ENCODE data around the gene DFFB. TPM values are rescaled to one million over a fixed set of nuclear protein-coding genes. Genes with fewer than 3 reads are reported as not detected.

Gene DFFB
- total RNA-seq, 2 donors from 2014 or later: 4.5 to 10.7 TPM

- H3K27me3 ChIP-seq: no peaks in the 10 kb centered on the region
Measured at GRCh38 chr1:3819771-3820200, 37.5 kb upstream of the DFFB start.

GRCh38 chr1:3820316-3820715, 37.0 kb upstream of the DFFB start:
- H3K9ac ChIP-seq (ENCODE audit: low read depth in 2 of 2, low read length in 2 of 2): no peak overlapping the region
- TF ChIP-seq, protein P1, sequence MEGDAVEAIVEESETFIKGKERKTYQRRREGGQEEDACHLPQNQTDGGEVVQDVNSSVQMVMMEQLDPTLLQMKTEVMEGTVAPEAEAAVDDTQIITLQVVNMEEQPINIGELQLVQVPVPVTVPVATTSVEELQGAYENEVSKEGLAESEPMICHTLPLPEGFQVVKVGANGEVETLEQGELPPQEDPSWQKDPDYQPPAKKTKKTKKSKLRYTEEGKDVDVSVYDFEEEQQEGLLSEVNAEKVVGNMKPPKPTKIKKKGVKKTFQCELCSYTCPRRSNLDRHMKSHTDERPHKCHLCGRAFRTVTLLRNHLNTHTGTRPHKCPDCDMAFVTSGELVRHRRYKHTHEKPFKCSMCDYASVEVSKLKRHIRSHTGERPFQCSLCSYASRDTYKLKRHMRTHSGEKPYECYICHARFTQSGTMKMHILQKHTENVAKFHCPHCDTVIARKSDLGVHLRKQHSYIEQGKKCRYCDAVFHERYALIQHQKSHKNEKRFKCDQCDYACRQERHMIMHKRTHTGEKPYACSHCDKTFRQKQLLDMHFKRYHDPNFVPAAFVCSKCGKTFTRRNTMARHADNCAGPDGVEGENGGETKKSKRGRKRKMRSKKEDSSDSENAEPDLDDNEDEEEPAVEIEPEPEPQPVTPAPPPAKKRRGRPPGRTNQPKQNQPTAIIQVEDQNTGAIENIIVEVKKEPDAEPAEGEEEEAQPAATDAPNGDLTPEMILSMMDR (IDR thresholded peaks at IDR 0.05): no peak
- no peaks in the 10 kb centered on the region for H3K9me3 ChIP-seq
- H3K27me3 ChIP-seq: no peaks in the 10 kb centered on the region
- H3K27ac ChIP-seq: no peak overlapping the region
- intact Hi-C loops (cut with DNase I): no loop called here
- no peaks in the 10 kb centered on the region for H3K4me1 ChIP-seq
- H3K4me3 ChIP-seq: no peak overlapping the region
- no peak for DNase-seq
- H3K36me3 ChIP-seq: no peaks in the 10 kb centered on the region

More at GRCh38 chr1:3819771-3820200, 37.5 kb upstream of the DFFB start:
- intact Hi-C loops (cut with DNase I): no loop called here
- Histone ChIP-seq H3K27ac (no peak overlapping the region), H3K36me3 (no peaks in the 10 kb centered on the region), H3K9ac (ENCODE audit: low read depth in 2 of 2, low read length in 2 of 2) (no peak overlapping the region), H3K4me1 (no peaks in the 10 kb centered on the region), H3K4me3 (no peak overlapping the region), H3K9me3 (no peaks in the 10 kb centered on the region)
- TF ChIP-seq, protein P1 (IDR thresholded peaks at IDR 0.05): no peak
- no peak for DNase-seq

DNA sequence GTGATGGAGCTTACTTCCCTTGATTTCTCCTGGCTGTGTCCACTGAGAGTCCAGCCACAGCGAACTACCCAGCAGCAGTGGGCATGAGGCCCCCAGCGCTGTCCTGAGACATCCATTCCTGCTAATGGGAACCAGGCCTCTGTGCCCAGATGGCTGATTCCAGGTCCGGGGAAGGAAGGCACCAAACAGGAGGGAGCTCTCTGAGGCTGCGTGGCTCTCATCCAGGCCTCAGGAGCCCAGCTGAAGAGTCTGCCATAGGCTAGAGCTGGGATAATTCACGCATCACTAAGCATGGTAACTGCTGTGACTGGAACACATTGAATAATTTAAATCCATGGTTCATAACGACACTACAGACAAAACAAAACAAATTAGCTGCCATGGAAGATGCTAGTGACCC, 36.3 kb upstream of the DFFB start:
- Histone ChIP-seq H3K4me3 (no peak overlapping the region), H3K27me3 (no peaks in the 10 kb centered on the region), H3K9ac (ENCODE audit: low read depth in 2 of 2, low read length in 2 of 2) (no peak overlapping the region), H3K4me1 (no peaks in the 10 kb centered on the region), H3K36me3 (no peaks in the 10 kb centered on the region), H3K9me3 (no peaks in the 10 kb centered on the region), H3K27ac (no peak overlapping the region)
- TF ChIP-seq, protein P1 (IDR thresholded peaks at IDR 0.05): no peak
- intact Hi-C loops (cut with DNase I): no loop called here
- no peak for DNase-seq

GRCh38 chr1:3821447-3821846, 35.8 kb upstream of the DFFB start:
- Histone ChIP-seq H3K36me3 (no peaks in the 10 kb centered on the region), H3K4me1 (no peaks in the 10 kb centered on the region), H3K27ac (no peak overlapping the region), H3K9me3 (no peaks in the 10 kb centered on the region), H3K9ac (ENCODE audit: low read depth in 2 of 2, low read length in 2 of 2) (no peak overlapping the region), H3K4me3 (no peak overlapping the region), H3K27me3 (no peaks in the 10 kb centered on the region)
- intact Hi-C loops (cut with DNase I): no loop called here
- TF ChIP-seq, protein P1 (IDR thresholded peaks at IDR 0.05): no peak
- no peak for DNase-seq

- H3K27ac ChIP-seq: no peak overlapping the region
- no peaks in the 10 kb centered on the region for H3K4me1 ChIP-seq
- no peaks in the 10 kb centered on the region for H3K36me3 ChIP-seq
- intact Hi-C loops (cut with DNase I): no loop called here
- DNase-seq: no peak
- H3K9me3 ChIP-seq: no peaks in the 10 kb centered on the region
- H3K4me3 ChIP-seq: no peak overlapping the region
- H3K27me3 ChIP-seq: no peaks in the 10 kb centered on the region
- H3K9ac ChIP-seq (ENCODE audit: low read depth in 2 of 2, low read length in 2 of 2): no peak overlapping the region
- TF ChIP-seq, protein P1 (IDR thresholded peaks at IDR 0.05): no peak
Measured at GRCh38 chr1:3821908-3822307, 35.4 kb upstream of the DFFB start.

GRCh38 chr1:3822421-3822820, 34.9 kb upstream of the DFFB start:
- H3K4me3 ChIP-seq: no peak overlapping the region
- no peaks in the 10 kb centered on the region for H3K36me3 ChIP-seq
- TF ChIP-seq, protein P1 (IDR thresholded peaks at IDR 0.05): no peak
- H3K4me1 ChIP-seq: no peaks in the 10 kb centered on the region
- H3K27ac ChIP-seq: no peak overlapping the region
- H3K9ac ChIP-seq (ENCODE audit: low read depth in 2 of 2, low read length in 2 of 2): no peak overlapping the region
- no peak for DNase-seq
- H3K27me3 ChIP-seq: no peaks in the 10 kb centered on the region
- no peaks in the 10 kb centered on the region for H3K9me3 ChIP-seq
- intact Hi-C loops (cut with DNase I): no loop called here
